ENCODE measurements around the gene TRAPPC10.

GRCh38 chr21:44013380-44014088, 1.4 kb downstream of the TRAPPC10 start:
- TF ChIP-seq POLR2A (IDR thresholded peaks at IDR 0.05; ENCODE audit: low read length) (no peak), GATA1 (IDR thresholded peaks at IDR 0.05; ENCODE audit: low read depth, low read length) (no peak)

Measured in erythroblast (primary cell).